Measurements from ENCODE around the gene NEUROD4. TPM values are rescaled to one million over a fixed set of nuclear protein-coding genes. Genes with fewer than 3 reads are reported as not detected.

NEUROD4 gene
- total RNA-seq, 1 donor from 2014 or later = 1.6 TPM

DNA sequence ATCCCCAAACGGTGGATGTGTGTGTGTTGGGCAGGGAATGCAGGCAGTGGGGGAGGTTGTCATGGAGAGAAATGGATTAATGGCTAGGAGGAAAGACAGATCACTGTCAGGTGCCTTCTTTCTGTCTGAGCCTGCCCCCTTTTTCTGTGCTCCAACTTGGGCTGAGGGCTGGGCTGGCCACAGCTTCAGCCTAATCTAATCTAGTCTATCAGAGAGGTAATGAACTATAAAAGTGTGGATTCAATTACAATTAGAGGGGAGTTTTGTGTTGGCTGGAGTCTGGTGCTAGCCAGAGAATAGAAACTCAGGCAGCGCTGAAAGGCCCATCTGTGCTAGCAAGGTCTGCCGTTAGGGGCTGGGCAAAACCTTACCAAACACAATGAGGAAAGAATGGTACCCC, 41.2 kb downstream of the NEUROD4 start:
- Mint-ChIP-seq H3K4me1 (ENCODE audit: unreplicated experiment) (no peaks in the 10 kb centered on the region), H3K27ac (no peak overlapping the region), H3K27me3 (peaks cover 34% of the 10 kb centered on the region), H3K36me3 (no peaks in the 10 kb centered on the region), H3K9me3 (no peaks in the 10 kb centered on the region), H3K4me3 (no peak overlapping the region)
- DNase-seq (ENCODE audit: extremely low spot score, unreplicated experiment) = no peak
- TF ChIP-seq CTCF (conservative IDR thresholded peaks at IDR 0.05) = no peak

- no peak for TF ChIP-seq CTCF (conservative IDR thresholded peaks at IDR 0.05)
- H3K27me3 Mint-ChIP-seq = peaks cover 34% of the 10 kb centered on the region
- H3K4me3 Mint-ChIP-seq = no peak overlapping the region
- no peaks in the 10 kb centered on the region for H3K4me1 Mint-ChIP-seq (ENCODE audit: unreplicated experiment)
- no peaks in the 10 kb centered on the region for H3K9me3 Mint-ChIP-seq
- no peak for DNase-seq (ENCODE audit: extremely low spot score, unreplicated experiment)
- H3K36me3 Mint-ChIP-seq = no peaks in the 10 kb centered on the region
- no peak overlapping the region for H3K27ac Mint-ChIP-seq
Measured at GRCh38 chr12:55063291-55063690, 43.5 kb downstream of the NEUROD4 start.

- H3K4me1 Mint-ChIP-seq (ENCODE audit: unreplicated experiment) = no peaks in the 10 kb centered on the region
- no peak overlapping the region for H3K27ac Mint-ChIP-seq
- peaks cover 30% of the 10 kb centered on the region for H3K27me3 Mint-ChIP-seq
- no peaks in the 10 kb centered on the region for H3K9me3 Mint-ChIP-seq
- no peaks in the 10 kb centered on the region for H3K36me3 Mint-ChIP-seq
- H3K4me3 Mint-ChIP-seq = no peak overlapping the region
- DNase-seq (ENCODE audit: extremely low spot score, unreplicated experiment) = no peak
- no peak for TF ChIP-seq CTCF (conservative IDR thresholded peaks at IDR 0.05)
Measured at GRCh38 chr12:55065535-55065934, 45.8 kb downstream of the NEUROD4 start.

DNA sequence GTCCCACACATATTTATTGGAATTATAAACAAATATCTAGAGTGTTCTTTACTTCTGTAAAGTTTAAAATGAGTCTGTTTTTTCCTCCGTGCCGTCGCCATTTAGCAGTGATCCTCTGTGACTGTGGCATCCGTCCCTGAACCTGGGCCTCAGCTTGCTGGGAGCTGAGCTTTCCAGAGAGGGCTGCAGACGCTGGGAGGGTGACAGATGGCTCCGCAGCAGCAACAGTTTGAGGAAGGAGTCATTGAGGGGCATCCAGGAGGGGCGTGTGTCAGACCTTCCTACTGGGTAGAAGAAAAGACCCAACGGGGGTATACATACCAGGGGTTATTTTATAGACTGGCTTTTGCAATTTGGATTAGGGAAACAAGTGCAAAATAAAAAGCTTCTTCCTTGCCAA, 47.9 kb downstream of the NEUROD4 start:
- H3K27ac Mint-ChIP-seq = no peak overlapping the region
- no peak overlapping the region for H3K4me3 Mint-ChIP-seq
- H3K9me3 Mint-ChIP-seq = no peaks in the 10 kb centered on the region
- H3K27me3 Mint-ChIP-seq = peaks cover 22% of the 10 kb centered on the region
- no peaks in the 10 kb centered on the region for H3K4me1 Mint-ChIP-seq (ENCODE audit: unreplicated experiment)
- DNase-seq (ENCODE audit: extremely low spot score, unreplicated experiment) = no peak
- H3K36me3 Mint-ChIP-seq = no peaks in the 10 kb centered on the region
- no peak for TF ChIP-seq CTCF (conservative IDR thresholded peaks at IDR 0.05)

GRCh38 chr12:55068416-55069010, 48.7 kb downstream of the NEUROD4 start:
- no peaks in the 10 kb centered on the region for H3K9me3 Mint-ChIP-seq
- peaks cover 23% of the 10 kb centered on the region for H3K27me3 Mint-ChIP-seq
- no peak for DNase-seq (ENCODE audit: extremely low spot score, unreplicated experiment)
- no peak overlapping the region for H3K27ac Mint-ChIP-seq
- no peak overlapping the region for H3K4me3 Mint-ChIP-seq
- TF ChIP-seq CTCF (conservative IDR thresholded peaks at IDR 0.05) = peak; percentile 84
- H3K36me3 Mint-ChIP-seq = no peaks in the 10 kb centered on the region
- H3K4me1 Mint-ChIP-seq (ENCODE audit: unreplicated experiment) = no peaks in the 10 kb centered on the region

DNA sequence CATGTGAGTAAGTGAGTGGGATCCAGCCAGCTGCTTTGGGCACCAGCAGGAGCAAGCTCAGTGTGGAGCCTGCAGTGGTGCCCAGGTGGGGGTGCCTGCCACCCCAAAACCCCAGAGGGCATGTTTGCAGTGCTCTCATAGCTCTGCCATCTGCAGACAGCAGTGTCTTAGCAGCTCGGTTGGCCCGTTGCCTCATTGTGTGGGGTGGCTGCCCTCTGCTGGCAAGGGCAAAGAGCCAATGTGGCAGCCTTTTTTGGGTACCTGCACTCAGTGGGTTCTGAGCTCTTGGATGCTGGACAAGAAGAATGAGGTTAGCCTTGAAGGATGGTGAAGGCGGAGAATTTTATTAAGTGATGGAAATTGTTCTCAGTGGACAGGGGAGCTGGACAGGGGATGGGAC, 52.3 kb downstream of the NEUROD4 start:
- TF ChIP-seq CTCF (conservative IDR thresholded peaks at IDR 0.05) = peak; percentile 49
- H3K27me3 Mint-ChIP-seq = peaks cover 12% of the 10 kb centered on the region
- H3K4me1 Mint-ChIP-seq (ENCODE audit: unreplicated experiment) = no peaks in the 10 kb centered on the region
- no peaks in the 10 kb centered on the region for H3K36me3 Mint-ChIP-seq
- H3K4me3 Mint-ChIP-seq = no peak overlapping the region
- no peaks in the 10 kb centered on the region for H3K9me3 Mint-ChIP-seq
- no peak for DNase-seq (ENCODE audit: extremely low spot score, unreplicated experiment)
- no peak overlapping the region for H3K27ac Mint-ChIP-seq
